ENCODE measurements around the gene C5AR2. TPM values are rescaled to one million over a fixed set of nuclear protein-coding genes. Genes with fewer than 3 reads are reported as not detected.
A peak's percentile ranks its signal among the peaks of the same experiment; 100 is the strongest.

The C5AR2 gene
- polyA plus RNA-seq, 1 of the 3 experiments (the other 2 are of a cell fraction), result not detected

- TF ChIP-seq YY1 (IDR thresholded peaks at IDR 0.05; ENCODE audit: low read depth) (0 out of 2 replicates have a peak, but pooled peaks have one; percentile 57), JUND (IDR thresholded peaks at IDR 0.05) (no peak), CTCF (IDR thresholded peaks at IDR 0.05) (peak; percentile 94), SMC3 (IDR thresholded peaks at IDR 0.05; ENCODE audit: low read depth, low read length) (no peak), RXRA (IDR thresholded peaks at IDR 0.05; ENCODE audit: borderline replicate concordance, low read depth) (no peak), POLR2AphosphoS5 (IDR thresholded peaks at IDR 0.05; ENCODE audit: low read depth, low read length) (peak; percentile 94), SIN3A (IDR thresholded peaks at IDR 0.05; ENCODE audit: borderline replicate concordance, low read depth, low read length) (no peak), EZH2phosphoT487 (IDR thresholded peaks at IDR 0.05; ENCODE audit: borderline replicate concordance, low read depth) (no peak)
- TF ChIP-seq, protein P1, sequence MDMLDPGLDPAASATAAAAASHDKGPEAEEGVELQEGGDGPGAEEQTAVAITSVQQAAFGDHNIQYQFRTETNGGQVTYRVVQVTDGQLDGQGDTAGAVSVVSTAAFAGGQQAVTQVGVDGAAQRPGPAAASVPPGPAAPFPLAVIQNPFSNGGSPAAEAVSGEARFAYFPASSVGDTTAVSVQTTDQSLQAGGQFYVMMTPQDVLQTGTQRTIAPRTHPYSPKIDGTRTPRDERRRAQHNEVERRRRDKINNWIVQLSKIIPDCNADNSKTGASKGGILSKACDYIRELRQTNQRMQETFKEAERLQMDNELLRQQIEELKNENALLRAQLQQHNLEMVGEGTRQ (IDR thresholded peaks at IDR 0.05; ENCODE audit: borderline replicate concordance, low read depth, low read length), result no peak
- TF ChIP-seq, protein P2, sequence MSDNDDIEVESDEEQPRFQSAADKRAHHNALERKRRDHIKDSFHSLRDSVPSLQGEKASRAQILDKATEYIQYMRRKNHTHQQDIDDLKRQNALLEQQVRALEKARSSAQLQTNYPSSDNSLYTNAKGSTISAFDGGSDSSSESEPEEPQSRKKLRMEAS (IDR thresholded peaks at IDR 0.05; ENCODE audit: low read depth), result peak; percentile 98
Measured at GRCh38 chr19:47348819-47349795, 17.1 kb downstream of the C5AR2 start, which contains the start of gene DHX34 (continued).

GRCh38 chr19:47350630-47351029 is 18.7 kb downstream of the C5AR2 start:
- peaks cover 21 to 30% of the 10 kb centered on the region in 2 experiments for H3K36me3 ChIP-seq (replicated peaks in 1 of 2; ENCODE audit: control insufficient read depth in 1 of 2, insufficient read depth in 2 of 2, low read length in 1 of 2)
- 0 out of 2 replicates have a peak, but pooled peaks cover 5% of the 10 kb centered on the region for H4K20me1 ChIP-seq (ENCODE audit: insufficient read depth)
- POLR2A ChIA-PET, result no interaction called here
- CTCF ChIA-PET, result interaction anchor here (2.2 to 2.7 kb wide), 2 partner anchors 20 to 41 kb away, joined by 11 to 21 read pairs; no protein-coding TSS in a partner anchor
- WGBS (ENCODE audit: low lambda C conversion rate), result 71% methylated on average over 6 of the region's 6 CpGs
- no peak overlapping the region for H3K27ac ChIP-seq (ENCODE audit: low read depth in 2 of 2, low read length in 1 of 2)
- peaks cover 4% of the 10 kb centered on the region for H3F3A ChIP-seq (replicated peaks; ENCODE audit: insufficient read depth)
- H3K4me3 ChIP-seq (ENCODE audit: low read depth in 2 of 2, low read length in 1 of 2), result peak overlapping the region in 1 of 2 experiments; percentile 89; a peak in 1 of 4 replicates
- H2AFZ ChIP-seq (ENCODE audit: low read depth), result no peak overlapping the region
- no peak for DNase-seq
- no peaks in the 10 kb centered on the region for H3K27me3 ChIP-seq (ENCODE audit: insufficient read depth)
- H3K4me2 ChIP-seq, result peak overlapping the region; percentile 91
- H3K9me2 ChIP-seq, result no peaks in the 10 kb centered on the region
- peaks cover 56% of the 10 kb centered on the region for H3K79me2 ChIP-seq (ENCODE audit: insufficient read depth)
- H3K9ac ChIP-seq, result no peak overlapping the region
- TF ChIP-seq YY1 (IDR thresholded peaks at IDR 0.05; ENCODE audit: low read depth), result no peak
- peak; percentile 5; the same call in 1 of the 2 replicates for TF ChIP-seq FOSL2 (IDR thresholded peaks at IDR 0.05; ENCODE audit: borderline replicate concordance, low read depth)
- peaks cover 8 to 17% of the 10 kb centered on the region in 2 experiments; a peak in 2 of 4 replicates for H3K4me1 ChIP-seq (ENCODE audit: control insufficient read depth in 1 of 2, insufficient read depth in 2 of 2, low read depth in 1 of 2, low read length in 1 of 2)
- H3K9me3 ChIP-seq, result no peaks in the 10 kb centered on the region

Measured in SK-N-SH (cell line).